Gastroesophageal sphincter (tissue), 4 donors: ENCODE data around the gene HAO2. TPM values are rescaled to one million over a fixed set of nuclear protein-coding genes. Genes with fewer than 3 reads are reported as not detected.

ENCODE experiments used
- ATAC-seq: fragments of 150-250 bp; one replicate; pipeline ENCODE4 v1.9.1; 2016; ENCODE audit warnings: mild to moderate bottlenecking, moderate library complexity
- H3K27ac ChIP-seq, 4 donors: fragments of 200-600 bp; sonication (generic) in 3 of 4; 1 replicate in 3 of 4; 2 replicates in 1 of 4; pipeline ENCODE4 v1.5.1; 2016 to 2019
- H3K27me3 ChIP-seq: fragments of 200-600 bp; sonication (generic); one replicate; pipeline ENCODE4 v1.5.1; 2019
- H3K36me3 ChIP-seq, 2 donors: fragments of 200-600 bp; sonication (generic); one replicate each; pipeline ENCODE4 v1.5.1; 2019; ENCODE audit warnings: control low read depth in 1 of 2
- H3K4me1 ChIP-seq, 3 donors: fragments of 200-600 bp; sonication (generic); 1 replicate in 2 of 3; 2 replicates in 1 of 3; pipeline ENCODE4 v1.5.1; 2016 to 2019; ENCODE audit warnings: control low read depth in 2 of 3
- H3K4me3 ChIP-seq, 2 donors: fragments of 200-600 bp; sonication (generic); one replicate each; pipeline ENCODE4 v1.5.1; 2019; ENCODE audit warnings: mild to moderate bottlenecking in 1 of 2, moderate library complexity in 1 of 2
- H3K9me3 ChIP-seq, 3 donors: fragments of 200-600 bp; sonication (generic); one replicate each; pipeline ENCODE4 v1.5.1; 2017 to 2019; ENCODE audit warnings: control low read depth in 2 of 3
- EP300 ChIP-seq: sonication (generic); formaldehyde crosslinking; IDR thresholded peaks from one replicate; pipeline ENCODE4 v1.6.1; 2017; ENCODE audit warnings: antibody characterized with exemption, mild to moderate bottlenecking
- POLR2A ChIP-seq, 2 donors: fragments of 450-650 bp; IDR thresholded peaks; one replicate each; pipeline ENCODE4 v1.6.1; 2017; ENCODE audit warnings: antibody characterized with exemption in 2 of 2, mild to moderate bottlenecking in 2 of 2, moderate library complexity in 1 of 2
- POLR2AphosphoS5 ChIP-seq: sonication (generic); formaldehyde crosslinking; IDR thresholded peaks from one replicate; pipeline ENCODE4 v1.6.1; 2017; ENCODE audit warnings: antibody characterized with exemption
- WGBS, 2 donors: methylation state at CpG; one replicate each; pipeline ENCODE4 v1.1.5; 2018; ENCODE audit warnings: low coverage in 1 of 2; 5-methylcytosine and 5-hydroxymethylcytosine counted together
- total RNA-seq, 4 donors: library from RNA; depleted of rRNA; stranded (reverse); fragments of >200 nt; gene quantifications; one replicate each; pipeline ENCODE4 v1.1.0, GENCODE V29; 2016
- TF ChIP-seq, protein P1 (sequence below), 4 experiments: fragments of 200-600 bp in 2 of 4; fragments of 450-650 bp in 2 of 4; sonication (generic) in 1 of 4; IDR thresholded peaks; one replicate each; pipeline ENCODE4 v1.5.1; 2017 to 2019; ENCODE audit warnings: antibody characterized with exemption in 4 of 4, mild to moderate bottlenecking in 2 of 4, moderate library complexity in 2 of 4

HAO2 gene
- total RNA-seq, 4 donors from 2014 or later: not detected

DNA sequence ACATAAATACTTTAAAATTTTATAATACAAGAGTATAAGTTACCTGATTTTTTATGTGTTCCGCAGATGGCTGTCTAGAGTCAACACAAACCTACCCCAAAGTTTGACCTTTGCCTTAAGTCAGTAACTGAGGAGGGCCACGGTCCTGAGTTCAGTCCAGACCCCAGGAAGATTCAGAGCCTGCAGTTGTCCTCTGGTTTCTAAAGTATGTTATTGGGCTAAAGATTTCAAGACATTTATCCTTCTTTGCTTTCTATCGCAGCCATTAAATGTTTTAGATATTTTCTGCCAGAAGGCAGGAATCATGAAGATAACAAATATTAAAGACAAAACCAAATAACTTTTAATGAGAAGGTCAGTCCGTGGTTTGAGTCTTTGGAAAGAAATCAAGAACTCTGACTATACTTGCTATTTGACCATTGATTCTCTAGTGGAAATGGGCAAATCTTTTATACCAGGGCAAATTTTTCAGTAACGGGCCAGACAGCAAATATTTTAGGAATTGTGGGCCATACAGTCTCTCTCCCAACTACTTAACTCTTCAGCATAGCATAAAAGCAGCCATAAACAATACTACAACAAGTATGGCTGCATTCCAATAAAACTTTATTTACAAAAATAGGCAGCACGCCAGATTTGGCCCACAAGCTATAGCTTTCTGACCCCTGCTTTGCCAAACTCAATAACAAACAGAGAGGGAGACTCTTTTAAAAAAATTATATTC is 38.0 kb upstream of the HAO2 start:
- Histone ChIP-seq H3K36me3 (no peaks in the 10 kb centered on the region), H3K27ac (no peak overlapping the region), H3K4me1 (peaks cover 0 to 12% (median 0%) of the 10 kb centered on the region in 3 donors), H3K27me3 (peaks cover 5% of the 10 kb centered on the region), H3K9me3 (no peaks in the 10 kb centered on the region), H3K4me3 (no peak overlapping the region)
- 68 to 77% methylated on average over 6 of the region's 6 CpGs for WGBS, 2 donors
- ATAC-seq: no peak
- TF ChIP-seq EP300: no peak
- no peak for TF ChIP-seq POLR2AphosphoS5
- no peak for TF ChIP-seq POLR2A (IDR thresholded peaks at IDR 0.05)
- TF ChIP-seq, protein P1, sequence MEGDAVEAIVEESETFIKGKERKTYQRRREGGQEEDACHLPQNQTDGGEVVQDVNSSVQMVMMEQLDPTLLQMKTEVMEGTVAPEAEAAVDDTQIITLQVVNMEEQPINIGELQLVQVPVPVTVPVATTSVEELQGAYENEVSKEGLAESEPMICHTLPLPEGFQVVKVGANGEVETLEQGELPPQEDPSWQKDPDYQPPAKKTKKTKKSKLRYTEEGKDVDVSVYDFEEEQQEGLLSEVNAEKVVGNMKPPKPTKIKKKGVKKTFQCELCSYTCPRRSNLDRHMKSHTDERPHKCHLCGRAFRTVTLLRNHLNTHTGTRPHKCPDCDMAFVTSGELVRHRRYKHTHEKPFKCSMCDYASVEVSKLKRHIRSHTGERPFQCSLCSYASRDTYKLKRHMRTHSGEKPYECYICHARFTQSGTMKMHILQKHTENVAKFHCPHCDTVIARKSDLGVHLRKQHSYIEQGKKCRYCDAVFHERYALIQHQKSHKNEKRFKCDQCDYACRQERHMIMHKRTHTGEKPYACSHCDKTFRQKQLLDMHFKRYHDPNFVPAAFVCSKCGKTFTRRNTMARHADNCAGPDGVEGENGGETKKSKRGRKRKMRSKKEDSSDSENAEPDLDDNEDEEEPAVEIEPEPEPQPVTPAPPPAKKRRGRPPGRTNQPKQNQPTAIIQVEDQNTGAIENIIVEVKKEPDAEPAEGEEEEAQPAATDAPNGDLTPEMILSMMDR (IDR thresholded peaks at IDR 0.05): no peak

- no peak for TF ChIP-seq POLR2A (IDR thresholded peaks at IDR 0.05)
- TF ChIP-seq POLR2AphosphoS5: no peak
- TF ChIP-seq EP300: no peak
- TF ChIP-seq, protein P1 (IDR thresholded peaks at IDR 0.05): no peak
- WGBS, 2 donors: 76 to 91% methylated on average over 5 of the region's 6 CpGs
- no peak overlapping the region for H3K27ac ChIP-seq
Measured at GRCh38 chr1:119331190-119331515, 37.4 kb upstream of the HAO2 start.

GRCh38 chr1:119331915-119332314 is 36.7 kb upstream of the HAO2 start:
- no peaks in the 10 kb centered on the region for H3K9me3 ChIP-seq
- H3K27ac ChIP-seq: no peak overlapping the region
- WGBS, 2 donors: 89% methylated on average over 1 of the region's 1 CpG; no CpG with 5 or more reads in 1 of the 2 donors
- no peaks in the 10 kb centered on the region for H3K36me3 ChIP-seq
- H3K27me3 ChIP-seq: peaks cover 5% of the 10 kb centered on the region
- peaks cover 0 to 12% (median 0%) of the 10 kb centered on the region in 3 donors for H3K4me1 ChIP-seq
- no peak for ATAC-seq
- TF ChIP-seq POLR2A (IDR thresholded peaks at IDR 0.05) (no peak), POLR2AphosphoS5 (no peak), EP300 (no peak)
- TF ChIP-seq, protein P1 (IDR thresholded peaks at IDR 0.05): no peak
- no peak overlapping the region for H3K4me3 ChIP-seq

More at GRCh38 chr1:119331190-119331515, 37.4 kb upstream of the HAO2 start:
- Histone ChIP-seq H3K27me3 (peaks cover 5% of the 10 kb centered on the region), H3K4me1 (peaks cover 0 to 12% (median 0%) of the 10 kb centered on the region in 3 donors), H3K4me3 (no peak overlapping the region), H3K36me3 (no peaks in the 10 kb centered on the region), H3K9me3 (no peaks in the 10 kb centered on the region)
- ATAC-seq: no peak

DNA sequence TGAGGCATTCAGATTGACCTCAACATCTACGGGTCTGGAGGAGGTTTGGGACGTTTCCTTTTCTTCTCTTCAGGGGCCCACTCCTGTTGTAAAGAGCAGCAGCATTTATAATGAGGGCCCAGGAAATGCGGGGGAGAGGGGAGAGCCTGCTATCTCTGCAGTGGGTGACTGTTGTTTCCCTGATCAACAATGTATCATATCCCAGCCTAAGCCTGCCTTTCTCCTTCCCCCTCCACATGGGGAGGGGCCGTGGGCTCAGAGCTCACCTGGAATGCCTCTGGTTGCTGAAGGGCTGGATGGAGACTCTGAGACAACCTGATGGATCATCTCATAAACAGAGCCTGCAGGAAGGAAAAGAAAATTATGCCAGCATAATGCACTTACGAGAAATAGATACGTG is 36.0 kb upstream of the HAO2 start:
- H3K27ac ChIP-seq: no peak overlapping the region
- peaks cover 0 to 7% (median 0%) of the 10 kb centered on the region in 3 donors for H3K4me1 ChIP-seq
- peaks cover 5% of the 10 kb centered on the region for H3K27me3 ChIP-seq
- H3K36me3 ChIP-seq: no peaks in the 10 kb centered on the region
- no peak for ATAC-seq
- no peaks in the 10 kb centered on the region for H3K9me3 ChIP-seq
- H3K4me3 ChIP-seq: no peak overlapping the region
- TF ChIP-seq, protein P1 (IDR thresholded peaks at IDR 0.05): no peak
- no peak for TF ChIP-seq POLR2AphosphoS5
- no peak for TF ChIP-seq POLR2A (IDR thresholded peaks at IDR 0.05)
- no peak for TF ChIP-seq EP300
- WGBS, 2 donors: 58 to 63% methylated on average over 6 of the region's 6 CpGs
